Activated CD8-positive, alpha-beta memory T cell treated with anti-CD3 and anti-CD28 coated beads, Interleukin-2, amount 50 U/mL, for 1 hour (primary cell): ENCODE results near the gene BCL2L2.

ENCODE experiments used
- DNase-seq: peaks from one replicate; pipeline ENCODE4 v3.0.0-alpha.2; 2020; ENCODE audit errors: extremely low read depth

Gene BCL2L2

DNA sequence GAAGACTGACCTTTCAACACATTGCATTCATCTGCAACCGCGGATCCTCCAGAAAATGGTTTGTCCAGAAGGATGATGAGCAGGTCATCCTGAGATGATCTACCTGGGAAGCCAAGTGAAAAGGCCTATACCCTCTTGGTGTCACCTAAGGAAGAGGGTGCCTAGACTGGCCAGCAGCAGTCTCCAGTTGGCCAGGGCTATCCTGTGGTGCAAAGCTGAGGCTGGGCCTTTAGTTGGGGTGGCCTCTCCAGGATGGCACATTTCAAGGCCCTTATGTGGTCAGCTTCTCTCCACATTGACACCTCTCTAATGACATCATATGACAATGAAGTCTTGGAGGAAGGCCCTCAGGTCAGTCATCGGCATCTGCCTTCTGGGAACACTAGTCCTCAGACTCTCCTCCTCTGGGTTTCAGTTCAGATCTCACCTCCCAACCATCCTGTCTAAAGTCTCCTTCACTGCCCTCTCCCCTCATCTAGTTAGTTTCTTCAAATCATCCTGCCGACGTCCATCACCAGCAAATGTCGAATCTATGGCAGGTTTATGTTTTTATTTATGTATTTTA, 49.3 kb downstream of the BCL2L2 start:
- DNase-seq: no peak

GRCh38 chr14:23356662-23357061, 50.0 kb downstream of the BCL2L2 start:
- no peak for DNase-seq

- no peak for DNase-seq
These were observed 50.6 kb downstream of the BCL2L2 start for GRCh38 chr14:23357261-23357660.

- no peak for DNase-seq
These were observed 51.4 kb downstream of the BCL2L2 start for GRCh38 chr14:23358042-23358441.

DNA sequence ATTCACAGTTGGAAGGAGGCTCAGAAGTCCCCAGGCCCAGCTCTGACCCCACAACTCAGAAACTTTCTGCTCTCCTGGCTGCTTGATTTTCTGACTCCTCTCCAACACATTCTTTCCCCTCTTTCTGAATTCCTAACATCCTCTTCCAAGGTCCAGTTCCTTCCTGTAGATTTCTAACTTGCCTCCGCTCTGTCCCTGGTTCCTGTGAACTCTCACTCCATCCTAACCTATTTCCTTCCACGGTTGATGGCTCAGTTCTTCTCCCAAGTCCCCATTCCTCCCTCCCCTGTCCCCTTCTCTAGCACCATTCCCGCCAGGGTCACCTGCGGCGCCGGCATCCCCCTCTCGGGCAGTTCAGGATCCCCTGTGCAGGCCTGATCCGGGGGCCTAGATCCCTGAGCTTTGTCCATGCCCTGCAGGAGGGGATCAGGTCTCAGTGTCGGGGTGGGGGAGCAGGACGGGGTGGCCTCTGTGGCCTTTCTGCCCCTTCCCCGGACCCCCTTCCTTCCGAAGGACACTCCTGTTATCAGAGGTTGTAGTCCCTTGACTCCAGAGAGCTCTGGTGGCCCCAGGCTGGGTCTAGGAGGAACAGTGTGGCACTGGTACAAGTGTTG, 52.0 kb downstream of the BCL2L2 start:
- DNase-seq: no peak

DNA sequence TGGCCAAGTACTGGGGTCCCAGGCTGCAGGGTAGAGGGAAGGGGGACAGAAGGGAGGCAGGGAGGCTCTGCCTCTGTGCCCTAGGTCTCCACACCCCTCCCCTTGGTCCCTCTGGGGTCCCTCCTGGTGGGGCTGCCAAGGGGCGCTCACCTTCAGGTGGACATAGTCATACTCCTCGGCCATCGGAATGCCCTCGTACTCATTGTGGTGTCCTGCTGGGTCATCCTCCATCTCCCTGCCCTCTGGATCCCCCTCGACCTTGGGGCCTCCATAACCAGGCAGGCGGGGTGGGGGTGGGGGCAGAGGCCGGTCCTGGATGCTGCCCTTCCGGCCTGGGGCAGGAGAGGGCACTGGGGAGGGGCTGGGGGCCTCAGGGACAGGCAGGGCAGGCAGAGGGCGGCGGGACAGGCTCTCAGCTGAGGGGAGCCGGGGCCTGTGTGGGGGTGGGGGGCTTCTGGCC, 52.6 kb downstream of the BCL2L2 start:
- no peak for DNase-seq

DNA sequence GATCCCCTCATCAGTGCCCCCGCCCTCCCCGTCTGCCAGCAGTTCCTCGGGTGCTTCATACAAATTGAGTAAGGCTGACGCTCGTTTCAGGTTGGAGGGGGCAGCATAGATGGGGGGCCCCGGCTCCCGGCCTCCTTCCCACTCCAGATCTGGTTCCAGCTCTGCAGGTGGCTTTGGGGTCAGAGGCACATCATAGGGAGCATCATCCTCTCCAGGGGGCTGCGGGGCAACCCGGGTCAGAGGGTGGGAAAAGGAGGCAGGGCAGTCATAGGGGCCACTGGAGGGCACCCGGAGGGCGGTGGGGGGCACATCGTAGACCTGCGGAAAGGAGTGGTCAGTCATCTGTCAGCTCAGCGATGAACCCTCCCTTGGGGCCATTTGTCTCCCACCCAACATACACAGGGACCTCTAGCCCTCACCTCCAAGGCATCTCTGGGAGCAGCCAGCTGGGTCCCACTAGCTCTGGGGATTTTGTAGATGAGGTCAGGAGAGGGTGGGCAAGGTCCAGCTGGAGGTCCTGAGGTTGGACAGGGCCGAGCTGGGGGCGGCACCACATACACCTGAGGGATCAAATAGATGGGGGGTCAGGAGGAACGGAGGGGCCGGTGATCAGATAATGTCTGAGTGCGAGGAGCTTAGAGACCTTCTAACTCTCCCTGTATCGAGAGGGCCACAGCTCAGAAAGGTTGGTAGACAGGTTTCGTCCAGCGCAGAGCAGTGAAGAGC, 53.3 kb downstream of the BCL2L2 start:
- DNase-seq: no peak

DNA sequence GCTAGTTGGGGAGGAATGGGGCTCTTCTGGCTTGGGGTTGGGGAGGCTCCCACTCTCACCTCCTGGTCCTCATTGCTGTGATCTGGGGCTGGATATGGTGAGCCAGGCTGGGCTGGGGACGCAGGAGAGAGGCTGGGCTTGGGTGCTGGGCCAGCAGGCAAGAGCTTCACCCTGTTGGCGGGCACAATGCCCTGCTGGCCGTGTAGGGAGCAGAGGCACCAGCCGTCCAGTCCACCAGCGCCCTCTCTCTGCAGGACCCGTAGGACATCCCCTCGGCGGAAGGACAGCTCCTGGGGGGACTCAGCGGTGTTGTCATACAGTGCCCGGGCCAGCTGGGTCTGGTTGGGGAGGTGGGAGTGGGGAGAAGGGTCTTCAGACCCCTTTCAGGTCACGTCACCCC, 53.9 kb downstream of the BCL2L2 start:
- no peak for DNase-seq

DNA sequence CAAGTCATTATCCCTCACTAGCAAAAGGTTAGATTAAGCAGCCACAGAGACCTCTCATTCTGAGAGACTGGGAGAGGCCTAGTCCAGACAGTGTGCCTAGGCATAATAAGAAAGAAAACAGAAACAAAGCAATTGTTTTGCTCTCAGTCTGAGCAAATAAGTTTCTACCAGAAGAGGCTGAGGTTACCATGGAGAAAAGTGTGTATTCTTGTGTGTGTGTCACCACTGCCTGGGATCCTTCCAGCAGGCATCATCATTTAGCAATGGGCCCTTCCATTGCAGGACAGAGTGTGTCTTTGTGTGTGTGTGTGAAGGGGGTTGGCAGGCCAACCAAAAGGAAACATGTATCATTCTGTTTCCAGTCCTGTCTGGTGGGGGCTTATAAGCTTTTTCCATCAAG, 54.7 kb downstream of the BCL2L2 start:
- DNase-seq: no peak
